ENCODE data around the gene PSMD9. TPM values are rescaled to one million over a fixed set of nuclear protein-coding genes. Genes with fewer than 3 reads are reported as not detected.
"Not testable (repeated sequence)": the region's sequence is repeated elsewhere in the genome, so short reads cannot be mapped to it uniquely, and the experiment has no call there.

PSMD9 gene
- total and polyA plus RNA-seq, 7 experiments from 2014 or later, result 36.7 to 92.6 (median 48.3) TPM

- ATAC-seq (no peak), DNase-seq (no peak)
- H3K4me1 Mint-ChIP-seq, result peaks cover 0 to 11% (median 2%) of the 10 kb centered on the region in 7 donors
- POLR2A ChIA-PET, result interaction anchor here (1.1 kb wide), 1 partner anchor 133 kb away, joined by 3 read pairs; the partner anchor contains the start of gene TMEM120B
- H3K4me1 ChIP-seq (ENCODE audit: control insufficient read depth in 2 of 2, insufficient read depth in 2 of 2, low read length in 2 of 2), result no peaks in the 10 kb centered on the region
- intact Hi-C loops (cut with micrococcal nuclease), result no loop called here
- H3K27me3 ChIP-seq (ENCODE audit: control insufficient read depth in 2 of 2, insufficient read depth in 2 of 2, low read length in 2 of 2), result no peaks in the 10 kb centered on the region
- no peak overlapping the region for H3K27ac ChIP-seq (ENCODE audit: low read depth, low read length)
- H3K4me3 ChIP-seq (ENCODE audit: low read length), result no peak overlapping the region
- no peak overlapping the region for H3K27ac Mint-ChIP-seq
- H3K9me3 Mint-ChIP-seq, result no peaks in the 10 kb centered on the region
- CTCF ChIA-PET, result interaction anchor here (1.3 kb wide), 1 partner anchor 52 kb away, joined by 4 read pairs; the partner anchor contains the start of gene RHOF
- H3K36me3 Mint-ChIP-seq, result peaks cover 0 to 3% (median 0%) of the 10 kb centered on the region in 5 donors
- no peaks in the 10 kb centered on the region for H3K36me3 ChIP-seq (ENCODE audit: control insufficient read depth in 2 of 3, insufficient read depth in 3 of 3, low read length in 3 of 3)
- no peaks in the 10 kb centered on the region for H3K9me3 ChIP-seq (ENCODE audit: control insufficient read depth in 2 of 3, low read length in 3 of 3)
- no peak overlapping the region for H3K4me3 Mint-ChIP-seq
- H3K27me3 Mint-ChIP-seq, result no peaks in the 10 kb centered on the region
These were observed 42.9 kb upstream of the PSMD9 start for GRCh38 chr12:121845701-121846100.

GRCh38 chr12:121849211-121849610, 39.4 kb upstream of the PSMD9 start:
- intact Hi-C loops (cut with micrococcal nuclease), result no loop called here
- no peaks in the 10 kb centered on the region for H3K9me3 Mint-ChIP-seq
- peaks cover 0 to 3% (median 0%) of the 10 kb centered on the region in 5 donors for H3K36me3 Mint-ChIP-seq
- DNase-seq (no peak), ATAC-seq (no peak)
- Histone ChIP-seq H3K4me1 (ENCODE audit: control insufficient read depth in 2 of 2, insufficient read depth in 2 of 2, low read length in 2 of 2) (no peaks in the 10 kb centered on the region), H3K27me3 (ENCODE audit: control insufficient read depth in 2 of 2, insufficient read depth in 2 of 2, low read length in 2 of 2) (no peaks in the 10 kb centered on the region), H3K36me3 (ENCODE audit: control insufficient read depth in 2 of 3, insufficient read depth in 3 of 3, low read length in 3 of 3) (no peaks in the 10 kb centered on the region), H3K4me3 (ENCODE audit: low read length) (no peak overlapping the region), H3K9me3 (ENCODE audit: control insufficient read depth in 2 of 3, low read length in 3 of 3) (no peaks in the 10 kb centered on the region), H3K27ac (ENCODE audit: low read depth, low read length) (no peak overlapping the region)
- ChIA-PET CTCF (no interaction called here), POLR2A (no interaction called here)
- H3K4me1 Mint-ChIP-seq, result peaks cover 0 to 3% (median 0%) of the 10 kb centered on the region in 7 donors
- H3K27ac Mint-ChIP-seq, result no peak overlapping the region
- H3K27me3 Mint-ChIP-seq, result peaks cover 0 to 2% (median 0%) of the 10 kb centered on the region in 5 donors
- no peak overlapping the region for H3K4me3 Mint-ChIP-seq

- CTCF ChIA-PET, result no interaction called here
- Mint-ChIP-seq H3K4me1 (peaks cover 0 to 3% (median 0%) of the 10 kb centered on the region in 7 donors), H3K27ac (no peak overlapping the region), H3K27me3 (peaks cover 0 to 2% (median 0%) of the 10 kb centered on the region in 5 donors), H3K9me3 (no peaks in the 10 kb centered on the region), H3K36me3 (peaks cover 0 to 3% (median 0%) of the 10 kb centered on the region in 5 donors), H3K4me3 (no peak overlapping the region)
- intact Hi-C loops (cut with micrococcal nuclease), result no loop called here
- Histone ChIP-seq H3K27me3 (ENCODE audit: control insufficient read depth in 2 of 2, insufficient read depth in 2 of 2, low read length in 2 of 2) (no peaks in the 10 kb centered on the region), H3K4me1 (ENCODE audit: control insufficient read depth in 2 of 2, insufficient read depth in 2 of 2, low read length in 2 of 2) (no peaks in the 10 kb centered on the region), H3K4me3 (ENCODE audit: low read length) (no peak overlapping the region), H3K36me3 (ENCODE audit: control insufficient read depth in 2 of 3, insufficient read depth in 3 of 3, low read length in 3 of 3) (no peaks in the 10 kb centered on the region), H3K27ac (ENCODE audit: low read depth, low read length) (no peak overlapping the region), H3K9me3 (ENCODE audit: control insufficient read depth in 2 of 3, low read length in 3 of 3) (no peaks in the 10 kb centered on the region)
- no peak for DNase-seq
- POLR2A ChIA-PET, result no interaction called here
- peak; percentile 16 for ATAC-seq
These were observed 38.9 kb upstream of the PSMD9 start for GRCh38 chr12:121849665-121850064.

GRCh38 chr12:121852392-121852791, 36.2 kb upstream of the PSMD9 start:
- H3K27ac Mint-ChIP-seq; DNase-seq; ATAC-seq; H3K27ac ChIP-seq (ENCODE audit: low read depth, low read length); H3K27me3 ChIP-seq (ENCODE audit: control insufficient read depth in 2 of 2, insufficient read depth in 2 of 2, low read length in 2 of 2); H3K4me3 Mint-ChIP-seq; H3K9me3 Mint-ChIP-seq; H3K4me1 ChIP-seq (ENCODE audit: control insufficient read depth in 2 of 2, insufficient read depth in 2 of 2, low read length in 2 of 2); H3K4me3 ChIP-seq (ENCODE audit: low read length); H3K9me3 ChIP-seq (ENCODE audit: control insufficient read depth in 2 of 3, low read length in 3 of 3); POLR2A ChIA-PET; H3K36me3 ChIP-seq (ENCODE audit: control insufficient read depth in 2 of 3, insufficient read depth in 3 of 3, low read length in 3 of 3); H3K27me3 Mint-ChIP-seq; intact Hi-C loops (cut with micrococcal nuclease); H3K36me3 Mint-ChIP-seq: not testable (repeated sequence)
- CTCF ChIA-PET, result interaction anchor here (0.8 kb wide), 1 partner anchor 50 kb away, joined by 3 read pairs; no protein-coding TSS in a partner anchor
- H3K4me1 Mint-ChIP-seq, result peaks cover 0 to 10% (median 0%) of the 10 kb centered on the region in 7 donors

- Histone ChIP-seq H3K9me3 (ENCODE audit: control insufficient read depth in 2 of 3, low read length in 3 of 3) (no peaks in the 10 kb centered on the region), H3K4me3 (ENCODE audit: low read length) (no peak overlapping the region), H3K4me1 (ENCODE audit: control insufficient read depth in 2 of 2, insufficient read depth in 2 of 2, low read length in 2 of 2) (no peaks in the 10 kb centered on the region), H3K27me3 (ENCODE audit: control insufficient read depth in 2 of 2, insufficient read depth in 2 of 2, low read length in 2 of 2) (no peaks in the 10 kb centered on the region), H3K36me3 (ENCODE audit: control insufficient read depth in 2 of 3, insufficient read depth in 3 of 3, low read length in 3 of 3) (no peaks in the 10 kb centered on the region), H3K27ac (ENCODE audit: low read depth, low read length) (no peak overlapping the region)
- Mint-ChIP-seq H3K4me1 (peaks cover 0 to 7% (median 0%) of the 10 kb centered on the region in 7 donors), H3K27ac (no peak overlapping the region), H3K36me3 (peaks cover 0 to 4% (median 0%) of the 10 kb centered on the region in 5 donors), H3K27me3 (no peaks in the 10 kb centered on the region), H3K4me3 (no peak overlapping the region), H3K9me3 (no peaks in the 10 kb centered on the region)
- no peak for DNase-seq
- no peak for ATAC-seq
- intact Hi-C loops (cut with micrococcal nuclease), result no loop called here
- ChIA-PET CTCF (no interaction called here), POLR2A (interaction anchor here (0.6 kb wide), 1 partner anchor 412 kb away, joined by 4 read pairs; no protein-coding TSS in a partner anchor)
These were observed 31.0 kb upstream of the PSMD9 start for GRCh38 chr12:121857322-121858246.

GRCh38 chr12:121858318-121858661, 30.3 kb upstream of the PSMD9 start:
- H3K27ac ChIP-seq (ENCODE audit: low read depth, low read length), result no peak overlapping the region
- H3K4me1 Mint-ChIP-seq, result peaks cover 0 to 7% (median 0%) of the 10 kb centered on the region in 7 donors
- intact Hi-C loops (cut with micrococcal nuclease), result no loop called here
- H3K4me3 ChIP-seq (ENCODE audit: low read length), result no peak overlapping the region
- ChIA-PET POLR2A (interaction anchor here (0.6 kb wide), 1 partner anchor 412 kb away, joined by 4 read pairs; no protein-coding TSS in a partner anchor), CTCF (no interaction called here)
- H3K4me1 ChIP-seq (ENCODE audit: control insufficient read depth in 2 of 2, insufficient read depth in 2 of 2, low read length in 2 of 2), result no peaks in the 10 kb centered on the region
- no peaks in the 10 kb centered on the region for H3K9me3 ChIP-seq (ENCODE audit: control insufficient read depth in 2 of 3, low read length in 3 of 3)
- no peaks in the 10 kb centered on the region for H3K27me3 Mint-ChIP-seq
- no peaks in the 10 kb centered on the region for H3K9me3 Mint-ChIP-seq
- H3K27ac Mint-ChIP-seq, result no peak overlapping the region
- ATAC-seq (no peak), DNase-seq (no peak)
- H3K36me3 Mint-ChIP-seq, result peaks cover 0 to 4% (median 0%) of the 10 kb centered on the region in 5 donors
- H3K4me3 Mint-ChIP-seq, result no peak overlapping the region
- no peaks in the 10 kb centered on the region for H3K27me3 ChIP-seq (ENCODE audit: control insufficient read depth in 2 of 2, insufficient read depth in 2 of 2, low read length in 2 of 2)
- no peaks in the 10 kb centered on the region for H3K36me3 ChIP-seq (ENCODE audit: control insufficient read depth in 2 of 3, insufficient read depth in 3 of 3, low read length in 3 of 3)
